ENCODE data around the gene KCP.

DNA sequence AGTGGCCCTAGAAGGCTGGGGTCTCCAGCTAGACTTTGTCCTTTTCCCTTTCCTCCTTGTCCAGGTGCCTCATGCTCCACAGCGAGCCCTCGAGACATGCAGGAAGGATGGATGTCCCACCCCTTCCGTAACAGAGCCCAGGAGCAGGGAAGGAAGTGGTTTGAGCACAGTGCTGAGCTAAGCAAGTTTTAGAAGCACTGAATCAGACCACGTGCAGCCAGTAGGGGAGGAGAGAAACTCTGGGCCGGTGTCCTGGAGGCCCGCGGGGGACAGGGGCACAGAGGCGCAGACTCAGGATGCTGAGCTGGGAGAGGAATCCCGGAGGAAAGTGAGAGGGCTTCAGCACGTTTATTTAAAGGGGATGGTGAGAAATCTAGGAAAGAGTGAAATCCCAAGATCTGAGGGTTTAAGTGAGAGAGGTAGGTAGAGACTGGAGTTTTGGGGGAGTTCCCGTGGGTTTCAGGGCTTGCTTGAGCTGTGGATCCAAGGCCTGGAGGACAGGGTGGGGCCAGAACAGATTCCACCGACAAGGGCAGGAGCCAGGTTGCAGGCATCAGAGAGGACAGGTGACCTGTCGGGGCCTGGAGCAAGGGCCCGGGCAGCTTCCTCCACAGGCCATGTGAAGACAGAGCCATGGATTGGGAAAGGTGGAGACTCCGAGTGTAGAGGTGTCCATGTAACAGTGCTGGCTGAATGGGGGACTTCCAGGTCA is 22.8 kb upstream of the KCP start:
- TF ChIP-seq EZH2 (IDR thresholded peaks at IDR 0.05; ENCODE audit: low read length) = no peak
- TF ChIP-seq, protein P1, sequence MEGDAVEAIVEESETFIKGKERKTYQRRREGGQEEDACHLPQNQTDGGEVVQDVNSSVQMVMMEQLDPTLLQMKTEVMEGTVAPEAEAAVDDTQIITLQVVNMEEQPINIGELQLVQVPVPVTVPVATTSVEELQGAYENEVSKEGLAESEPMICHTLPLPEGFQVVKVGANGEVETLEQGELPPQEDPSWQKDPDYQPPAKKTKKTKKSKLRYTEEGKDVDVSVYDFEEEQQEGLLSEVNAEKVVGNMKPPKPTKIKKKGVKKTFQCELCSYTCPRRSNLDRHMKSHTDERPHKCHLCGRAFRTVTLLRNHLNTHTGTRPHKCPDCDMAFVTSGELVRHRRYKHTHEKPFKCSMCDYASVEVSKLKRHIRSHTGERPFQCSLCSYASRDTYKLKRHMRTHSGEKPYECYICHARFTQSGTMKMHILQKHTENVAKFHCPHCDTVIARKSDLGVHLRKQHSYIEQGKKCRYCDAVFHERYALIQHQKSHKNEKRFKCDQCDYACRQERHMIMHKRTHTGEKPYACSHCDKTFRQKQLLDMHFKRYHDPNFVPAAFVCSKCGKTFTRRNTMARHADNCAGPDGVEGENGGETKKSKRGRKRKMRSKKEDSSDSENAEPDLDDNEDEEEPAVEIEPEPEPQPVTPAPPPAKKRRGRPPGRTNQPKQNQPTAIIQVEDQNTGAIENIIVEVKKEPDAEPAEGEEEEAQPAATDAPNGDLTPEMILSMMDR (optimal IDR thresholded peaks at IDR 0.05 in 1 of 3, IDR thresholded peaks at IDR 0.05 in 1 of 3, conservative IDR thresholded peaks at IDR 0.05 in 1 of 3; ENCODE audit: extremely low read depth in 1 of 3, insufficient read depth in 2 of 3, low read length in 3 of 3) = no peak

All from keratinocyte (primary cell).